HepG2 (cell line): Measurements from ENCODE around the gene C11orf16. TPM values are rescaled to one million over a fixed set of nuclear protein-coding genes. Genes with fewer than 3 reads are reported as not detected.

Experiments used
- ATAC-seq: fragments of 200-7000 bp; cut with Tn5 transposase; 3 replicates; pipeline ENCODE4 v1.9.1; 2020; ENCODE audit warnings: mild to moderate bottlenecking, moderate library complexity
- BruUV-seq: library from RNA; stranded (reverse); fragments of 400-500 nt; replicated peaks from 2 replicates; lab custom pipeline; 2021; lab: Mats Ljungman, UMichigan
- CTCF ChIA-PET: fragments of 300-600 bp; formaldehyde crosslinking; extraction: SDS; loops from one replicate; lab custom pipeline; 2021; ENCODE audit warnings: low total read pairs, inconsistent platforms, low intra/inter-chr PET ratio; lab: Yijun Ruan, JAX
- POLR2A ChIA-PET: fragments of 350-600 bp; sonication (Branson Sonifier 250); formaldehyde crosslinking; loops from one replicate; lab custom pipeline; 2020; ENCODE audit warnings: antibody characterized with exemption, inconsistent platforms; lab: Yijun Ruan, JAX
- DNase-seq: peaks from one replicate; pipeline ENCODE4 v3.0.0-alpha.2; 2015; ENCODE audit warnings: low spot score
- FAIRE-seq: peaks from 3 replicates; lab custom pipeline; 2011; peaks lifted over from hg19 to GRCh38; lab: Jason Lieb, UNC
- H2AFZ ChIP-seq: one replicate; pipeline ENCODE4 v1.6.1; 2011; ENCODE audit warnings: low read length, inconsistent platforms
- H3K27ac ChIP-seq: fragments of 300-600 bp; 3 replicates; pipeline ENCODE4 v1.8.0; 2011; ENCODE audit warnings: mixed run types, mild to moderate bottlenecking, mixed read lengths, low read length, inconsistent platforms; ENCODE audit not compliant: insufficient read depth; ENCODE audit errors: extremely low read length
- H3K27me3 ChIP-seq, 2 experiments: fragments of 200-600 bp in 1 of 2; 2 replicates in 1 of 2; 3 replicates in 1 of 2; pipeline versions ENCODE4 v1.6.0 to v1.8.0; 2011; ENCODE audit warnings: low read length in 2 of 2, mild to moderate bottlenecking in 2 of 2, moderate library complexity in 2 of 2, inconsistent platforms in 1 of 2; ENCODE audit not compliant: insufficient read depth in 2 of 2, control insufficient read depth in 1 of 2
- H3K36me3 ChIP-seq, 2 experiments: fragments of 200-600 bp in 1 of 2; replicated peaks in 1 of 2; 2 replicates in 1 of 2; 3 replicates in 1 of 2; pipeline versions ENCODE4 v1.5.1 to v1.8.0; 2011; ENCODE audit warnings: low read length in 2 of 2, inconsistent platforms in 1 of 2; ENCODE audit not compliant: insufficient read depth in 2 of 2, control insufficient read depth in 1 of 2
- H3K4me1 ChIP-seq: 2 replicates; pipeline ENCODE4 v1.5.1; 2012; ENCODE audit warnings: low read length, inconsistent platforms; ENCODE audit not compliant: insufficient read depth
- H3K4me2 ChIP-seq: 2 replicates; pipeline ENCODE4 v1.6.0; 2011; ENCODE audit warnings: low read depth, low read length, inconsistent platforms
- H3K4me3 ChIP-seq, 3 experiments: fragments of 200-600 bp in 1 of 3; sonication (generic), shearing (Covaris generic) in 1 of 3; replicated peaks in 1 of 3; 2 replicates each; pipeline ENCODE4 v1.5.1; 2011 to 2016; ENCODE audit warnings: low read length in 3 of 3, inconsistent platforms in 2 of 3, low read depth in 2 of 3, mild to moderate bottlenecking in 2 of 3, control low read depth in 1 of 3, mixed read lengths in 1 of 3; ENCODE audit not compliant: insufficient read depth in 1 of 3
- H3K79me2 ChIP-seq: one replicate; pipeline ENCODE4 v1.6.1; 2011; ENCODE audit warnings: low read length, inconsistent platforms; ENCODE audit not compliant: insufficient read depth
- H3K9ac ChIP-seq: 2 replicates; pipeline ENCODE4 v1.6.0; 2011; ENCODE audit warnings: mild to moderate bottlenecking, low read depth, low read length, inconsistent platforms; ENCODE audit not compliant: insufficient read depth
- H3K9me3 ChIP-seq: 2 replicates; pipeline ENCODE4 v1.5.1; 2012; ENCODE audit warnings: mild to moderate bottlenecking, low read length
- H4K20me1 ChIP-seq: 2 replicates; pipeline ENCODE4 v1.6.0; 2011; ENCODE audit warnings: inconsistent platforms, mild to moderate bottlenecking, low read length, moderate library complexity; ENCODE audit not compliant: insufficient read depth
- ATAD3A ChIP-seq: sonication (generic); formaldehyde crosslinking; IDR thresholded peaks from 2 replicates; pipeline ENCODE4 v1.4.0; 2020; ENCODE audit warnings: missing genetic modification reagents
- MIXL1 ChIP-seq: IDR thresholded peaks from 2 replicates; pipeline ENCODE4 v1.6.1; 2016
- USF2 ChIP-seq, 2 experiments: sonication (generic) in 1 of 2; formaldehyde crosslinking in 1 of 2; IDR thresholded peaks; 2 replicates each; pipeline versions ENCODE4 v1.5.1 to v1.6.1; 2011 to 2020; ENCODE audit warnings: borderline replicate concordance in 1 of 2, low read depth in 1 of 2, low read length in 1 of 2, mild to moderate bottlenecking in 1 of 2, missing genetic modification reagents in 1 of 2, moderate library complexity in 1 of 2
- ZNF816 ChIP-seq: sonication (generic); formaldehyde crosslinking; IDR thresholded peaks from 2 replicates; pipeline ENCODE4 v1.8.0; 2022; ENCODE audit warnings: missing genetic modification reagents, mild to moderate bottlenecking, borderline replicate concordance
- ZNF879 ChIP-seq: sonication (generic); formaldehyde crosslinking; IDR thresholded peaks from 2 replicates; pipeline ENCODE4 v1.8.1; 2023; ENCODE audit warnings: missing genetic modification reagents
- WGBS: methylation state at CpG from one replicate; pipeline ENCODE4 v1.1.6; 2017; ENCODE audit warnings: low lambda C conversion rate; 5-methylcytosine and 5-hydroxymethylcytosine counted together
- in situ Hi-C: cut with HindIII; loops from 2 replicates; pipeline ENCODE4 v1.10.0; 2017; ENCODE audit warnings: low pct_unique_long_range_greater_than_20kb; ENCODE audit not compliant: extremely low pct_ligation_motif_present
- intact Hi-C: fragments of 100-400 bp; cut with micrococcal nuclease; formaldehyde crosslinking; loops from one replicate; pipeline ENCODE4 v1.10.0; 2022; ENCODE audit not compliant: unreplicated experiment
- polyA plus RNA-seq, 8 experiments: library from polyadenylated mRNA; depleted of rRNA in 3 of 8; stranded (reverse) in 7 of 8; unstranded in 1 of 8; fragments of >200 nt; fragmentation: Illumina TruSeq in 4 of 8; extraction: Trizol in 4 of 8; gene quantifications; 2 replicates each; pipeline versions ENCODE4 v1.2.1 to v1.2.3, GENCODE V29; 2011 to 2016; ENCODE audit warnings: low read depth in 4 of 8, missing spikeins in 1 of 8, mixed read lengths in 1 of 8; ENCODE audit not compliant: insufficient read depth in 1 of 8
- total RNA-seq, 5 experiments: library from RNA; depleted of rRNA; stranded (reverse); fragments of >200 nt; fragmentation: Illumina TruSeq; extraction: Trizol; gene quantifications; 2 replicates each; pipeline ENCODE4 v1.2.3, GENCODE V29; 2016; ENCODE audit warnings: low read depth in 1 of 5
- TF ChIP-seq, protein P1 (sequence below): sonication (generic); formaldehyde crosslinking; IDR thresholded peaks from 2 replicates; pipeline ENCODE4 v1.4.0; 2020; ENCODE audit warnings: missing genetic modification reagents
- TF ChIP-seq, protein P2 (sequence below): fragments of 450-650 bp; IDR thresholded peaks from 2 replicates; pipeline ENCODE4 v1.6.1; 2016

C11orf16 gene
- total and polyA plus RNA-seq, 2 of the 13 experiments (the other 11 are each of a cell fraction or from before 2014, with no cell fraction given) = not detected

DNA sequence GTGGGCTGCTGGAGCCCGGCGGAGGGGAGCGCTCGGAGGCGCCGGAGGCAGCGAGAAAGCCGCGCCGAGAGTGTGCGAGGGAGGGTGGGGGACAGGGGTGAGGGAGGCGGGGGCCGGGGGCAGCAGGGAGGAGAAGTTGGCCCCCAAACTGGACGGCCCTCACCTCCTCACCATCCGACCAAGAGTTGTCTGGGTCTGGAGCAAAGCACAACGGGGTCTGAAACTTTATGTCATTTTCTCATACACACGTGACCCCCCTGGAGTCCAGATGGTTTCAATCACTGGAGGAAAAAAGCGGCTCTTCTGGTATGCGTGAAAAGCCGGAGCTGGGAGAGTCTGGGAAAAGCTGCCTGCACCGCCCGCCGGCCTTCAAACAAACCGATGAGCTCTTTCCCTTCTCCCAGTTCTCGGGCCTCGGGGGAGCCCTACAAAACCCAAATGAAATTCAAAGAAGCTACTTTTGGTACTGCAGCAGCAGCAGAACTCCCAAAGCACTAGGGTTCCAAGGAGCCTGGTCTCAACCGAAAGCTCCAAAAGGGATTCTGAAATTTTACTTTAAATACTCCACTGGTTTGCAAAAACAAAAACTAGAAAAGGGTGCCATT is 61.5 kb downstream of the C11orf16 start:
- Histone ChIP-seq H3K27ac (no peak overlapping the region), H3K4me2 (peak overlapping the region; percentile 80), H3K27me3 (peaks cover 0 to 24% of the 10 kb centered on the region in 2 experiments; a peak in 3 of 5 replicates), H3K4me3 (peak overlapping the region; percentile 60 to 70 (median 64); a peak in 5 of 6 replicates), H2AFZ (no peak overlapping the region), H3K9ac (no peak overlapping the region), H3K36me3 (no peaks in the 10 kb centered on the region), H4K20me1 (no peaks in the 10 kb centered on the region), H3K4me1 (peaks cover 26% of the 10 kb centered on the region), H3K9me3 (no peaks in the 10 kb centered on the region), H3K79me2 (no peaks in the 10 kb centered on the region)
- in situ Hi-C loops (no loop called here), intact Hi-C loops (loop anchor here (2.0 kb wide), 1 partner anchor 32 kb away; no protein-coding TSS in a partner anchor)
- ATAC-seq = peak; percentile 65
- POLR2A ChIA-PET = no interaction called here
- peak; percentile 26 for DNase-seq
- BruUV-seq = no TSS peak
- WGBS = 0% methylated on average over 17 of the region's 27 CpGs
- FAIRE-seq = no peak
- CTCF ChIA-PET = no interaction called here
- TF ChIP-seq USF2 (IDR thresholded peaks at IDR 0.05; ENCODE audit: low read depth, low read length) (no peak), USF2 (CRISPR knock-in tag; IDR thresholded peaks at IDR 0.05; ENCODE audit: borderline replicate concordance) (peak; percentile 25; the same call in 1 of the 2 replicates), ZNF879 (CRISPR knock-in tag) (no peak), ATAD3A (CRISPR knock-in tag) (no peak), ZNF816 (CRISPR knock-in tag) (no peak), MIXL1 (no peak)
- TF ChIP-seq, protein P1, sequence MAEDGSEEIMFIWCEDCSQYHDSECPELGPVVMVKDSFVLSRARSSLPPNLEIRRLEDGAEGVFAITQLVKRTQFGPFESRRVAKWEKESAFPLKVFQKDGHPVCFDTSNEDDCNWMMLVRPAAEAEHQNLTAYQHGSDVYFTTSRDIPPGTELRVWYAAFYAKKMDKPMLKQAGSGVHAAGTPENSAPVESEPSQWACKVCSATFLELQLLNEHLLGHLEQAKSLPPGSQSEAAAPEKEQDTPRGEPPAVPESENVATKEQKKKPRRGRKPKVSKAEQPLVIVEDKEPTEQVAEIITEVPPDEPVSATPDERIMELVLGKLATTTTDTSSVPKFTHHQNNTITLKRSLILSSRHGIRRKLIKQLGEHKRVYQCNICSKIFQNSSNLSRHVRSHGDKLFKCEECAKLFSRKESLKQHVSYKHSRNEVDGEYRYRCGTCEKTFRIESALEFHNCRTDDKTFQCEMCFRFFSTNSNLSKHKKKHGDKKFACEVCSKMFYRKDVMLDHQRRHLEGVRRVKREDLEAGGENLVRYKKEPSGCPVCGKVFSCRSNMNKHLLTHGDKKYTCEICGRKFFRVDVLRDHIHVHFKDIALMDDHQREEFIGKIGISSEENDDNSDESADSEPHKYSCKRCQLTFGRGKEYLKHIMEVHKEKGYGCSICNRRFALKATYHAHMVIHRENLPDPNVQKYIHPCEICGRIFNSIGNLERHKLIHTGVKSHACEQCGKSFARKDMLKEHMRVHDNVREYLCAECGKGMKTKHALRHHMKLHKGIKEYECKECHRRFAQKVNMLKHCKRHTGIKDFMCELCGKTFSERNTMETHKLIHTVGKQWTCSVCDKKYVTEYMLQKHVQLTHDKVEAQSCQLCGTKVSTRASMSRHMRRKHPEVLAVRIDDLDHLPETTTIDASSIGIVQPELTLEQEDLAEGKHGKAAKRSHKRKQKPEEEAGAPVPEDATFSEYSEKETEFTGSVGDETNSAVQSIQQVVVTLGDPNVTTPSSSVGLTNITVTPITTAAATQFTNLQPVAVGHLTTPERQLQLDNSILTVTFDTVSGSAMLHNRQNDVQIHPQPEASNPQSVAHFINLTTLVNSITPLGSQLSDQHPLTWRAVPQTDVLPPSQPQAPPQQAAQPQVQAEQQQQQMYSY (CRISPR knock-in tag) = peak; percentile 93
- TF ChIP-seq, protein P2, sequence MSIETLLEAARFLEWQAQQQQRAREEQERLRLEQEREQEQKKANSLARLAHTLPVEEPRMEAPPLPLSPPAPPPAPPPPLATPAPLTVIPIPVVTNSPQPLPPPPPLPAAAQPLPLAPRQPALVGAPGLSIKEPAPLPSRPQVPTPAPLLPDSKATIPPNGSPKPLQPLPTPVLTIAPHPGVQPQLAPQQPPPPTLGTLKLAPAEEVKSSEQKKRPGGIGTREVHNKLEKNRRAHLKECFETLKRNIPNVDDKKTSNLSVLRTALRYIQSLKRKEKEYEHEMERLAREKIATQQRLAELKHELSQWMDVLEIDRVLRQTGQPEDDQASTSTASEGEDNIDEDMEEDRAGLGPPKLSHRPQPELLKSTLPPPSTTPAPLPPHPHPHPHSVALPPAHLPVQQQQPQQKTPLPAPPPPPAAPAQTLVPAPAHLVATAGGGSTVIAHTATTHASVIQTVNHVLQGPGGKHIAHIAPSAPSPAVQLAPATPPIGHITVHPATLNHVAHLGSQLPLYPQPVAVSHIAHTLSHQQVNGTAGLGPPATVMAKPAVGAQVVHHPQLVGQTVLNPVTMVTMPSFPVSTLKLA = 0 out of 2 replicates have a peak, but pooled peaks have one; percentile 28
